ENCODE results near the gene YIF1A. TPM values are rescaled to one million over a fixed set of nuclear protein-coding genes. Genes with fewer than 3 reads are reported as not detected.

Gene YIF1A
- total and polyA plus RNA-seq, 5 donors from 2014 or later = 29.3 to 71.3 (median 48.6) TPM

DNA sequence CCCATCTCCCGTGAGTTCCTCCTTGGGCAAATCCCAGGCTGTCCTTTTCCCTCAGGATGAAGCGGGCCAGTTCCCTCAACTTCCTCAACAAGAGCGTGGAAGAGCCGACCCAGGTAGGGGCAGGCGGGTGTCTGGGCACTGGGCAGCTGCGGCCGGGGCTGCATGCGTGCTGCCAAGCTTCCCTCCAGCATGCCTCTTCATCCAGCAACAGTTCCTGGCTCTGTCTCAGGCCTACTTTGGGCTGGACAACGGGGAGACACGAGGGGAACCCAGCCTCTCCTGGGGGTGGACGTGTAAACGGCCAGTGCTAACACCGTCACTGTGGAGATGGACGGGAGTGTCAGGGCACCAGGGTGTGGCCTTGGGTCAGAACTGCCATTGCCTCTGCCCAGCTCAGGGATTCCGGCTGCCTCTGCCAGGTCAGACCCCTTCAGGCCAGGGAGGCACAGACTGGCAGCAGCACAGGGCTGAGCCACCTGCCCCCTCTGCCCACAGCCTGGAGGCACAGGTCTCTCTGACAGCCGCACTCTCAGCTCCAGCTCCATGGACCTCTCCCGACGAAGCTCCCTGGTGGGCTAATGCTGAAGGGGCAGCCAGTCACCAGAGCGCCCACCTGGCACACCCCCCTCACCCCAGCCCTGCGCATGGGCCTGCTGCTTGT is 22.4 kb downstream of the YIF1A start:
- Histone ChIP-seq H3K4me1 (ENCODE audit: control insufficient read depth, insufficient read depth, low read length, poor library complexity, severe bottlenecking) (peaks cover 34% of the 10 kb centered on the region), H3K27me3 (ENCODE audit: control insufficient read depth, insufficient read depth, low read length) (no peaks in the 10 kb centered on the region), H3K4me3 (ENCODE audit: low read depth, low read length) (no peak overlapping the region), H3K36me3 (ENCODE audit: control insufficient read depth, insufficient read depth, low read length) (peaks cover 21% of the 10 kb centered on the region), H3K9me3 (ENCODE audit: control insufficient read depth in 2 of 2, low read length in 2 of 2) (no peaks in the 10 kb centered on the region), H3K27ac (ENCODE audit: insufficient read depth, low read length, poor library complexity, severe bottlenecking) (no peak overlapping the region)
- Mint-ChIP-seq H3K27me3 (peaks cover 14% of the 10 kb centered on the region), H3K27ac (no peak overlapping the region), H3K4me3 (peak overlapping the region; percentile 74 to 99 (median 94)), H3K9me3 (no peaks in the 10 kb centered on the region), H3K36me3 (no peaks in the 10 kb centered on the region), H3K4me1 (peaks cover 0 to 37% (median 21%) of the 10 kb centered on the region in 4 donors)
- DNase-seq (no peak), ATAC-seq (ENCODE audit: low read depth in 2 of 2) (no peak)

DNA sequence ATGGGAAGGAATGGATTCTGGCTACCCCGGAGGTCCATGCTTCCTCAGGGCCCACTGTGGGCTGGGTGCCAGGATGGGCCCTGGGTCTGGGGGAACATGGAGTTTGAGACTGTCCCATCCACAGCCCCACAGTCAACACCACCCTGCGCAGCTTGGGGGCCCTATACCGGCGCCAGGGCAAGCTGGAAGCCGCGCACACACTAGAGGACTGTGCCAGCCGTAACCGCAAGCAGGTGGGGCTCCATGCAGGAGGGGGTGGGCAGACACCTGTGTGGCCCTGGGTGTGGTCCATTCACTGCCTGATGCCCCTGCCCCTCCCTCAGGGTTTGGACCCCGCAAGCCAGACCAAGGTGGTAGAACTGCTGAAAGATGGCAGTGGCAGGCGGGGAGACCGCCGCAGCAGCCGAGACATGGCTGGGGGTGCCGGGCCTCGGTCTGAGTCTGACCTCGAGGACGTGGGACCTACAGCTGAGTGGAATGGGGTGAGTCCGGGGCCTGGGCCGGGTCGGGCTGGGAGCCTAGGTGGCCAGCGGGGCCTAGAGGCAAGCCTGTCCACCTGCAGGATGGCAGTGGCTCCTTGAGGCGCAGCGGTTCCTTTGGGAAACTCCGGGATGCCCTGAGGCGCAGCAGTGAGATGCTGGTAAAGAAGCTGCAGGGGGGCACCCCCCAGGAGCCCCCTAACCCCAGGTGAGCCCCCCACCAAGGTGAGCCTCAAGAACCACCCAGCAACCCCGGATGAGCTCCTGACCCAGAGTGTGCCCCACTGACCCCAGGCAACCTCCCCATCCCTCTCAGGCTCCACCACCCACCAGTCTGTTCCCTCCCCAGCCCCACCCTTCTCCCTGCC is 23.2 kb downstream of the YIF1A start:
- no peak overlapping the region for H3K27ac ChIP-seq (ENCODE audit: insufficient read depth, low read length, poor library complexity, severe bottlenecking)
- no peak overlapping the region for H3K4me3 Mint-ChIP-seq
- no peaks in the 10 kb centered on the region for H3K27me3 ChIP-seq (ENCODE audit: control insufficient read depth, insufficient read depth, low read length)
- H3K36me3 ChIP-seq (ENCODE audit: control insufficient read depth, insufficient read depth, low read length) = peaks cover 19% of the 10 kb centered on the region
- H3K27me3 Mint-ChIP-seq = peaks cover 14% of the 10 kb centered on the region
- no peaks in the 10 kb centered on the region for H3K9me3 Mint-ChIP-seq
- no peaks in the 10 kb centered on the region for H3K9me3 ChIP-seq (ENCODE audit: control insufficient read depth in 2 of 2, low read length in 2 of 2)
- H3K4me1 ChIP-seq (ENCODE audit: control insufficient read depth, insufficient read depth, low read length, poor library complexity, severe bottlenecking) = peaks cover 31% of the 10 kb centered on the region
- H3K36me3 Mint-ChIP-seq = no peaks in the 10 kb centered on the region
- DNase-seq (no peak), ATAC-seq (ENCODE audit: low read depth in 2 of 2) (no peak)
- no peak overlapping the region for H3K27ac Mint-ChIP-seq
- peaks cover 0 to 33% (median 19%) of the 10 kb centered on the region in 4 donors for H3K4me1 Mint-ChIP-seq
- no peak overlapping the region for H3K4me3 ChIP-seq (ENCODE audit: low read depth, low read length)

DNA sequence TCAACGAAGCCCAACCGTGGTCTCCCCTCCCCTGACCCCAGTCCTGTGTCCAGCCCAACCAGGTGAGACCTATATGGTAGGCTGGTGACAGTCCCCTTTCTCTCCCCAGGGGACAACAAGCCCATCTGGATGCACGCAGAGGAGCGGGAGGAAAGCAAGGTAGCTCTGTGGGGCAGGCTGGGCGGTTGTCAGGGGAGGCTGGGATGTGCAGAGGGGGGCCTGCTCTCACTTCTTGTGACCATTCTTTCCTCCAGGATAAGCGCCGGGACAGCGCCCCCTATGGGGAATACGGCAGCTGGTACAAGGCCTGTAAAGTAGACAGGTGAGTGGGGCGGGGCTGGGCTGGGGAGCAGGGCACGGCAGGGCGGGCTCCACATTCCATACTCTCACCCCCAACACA is 24.0 kb downstream of the YIF1A start:
- Histone ChIP-seq H3K9me3 (ENCODE audit: control insufficient read depth in 2 of 2, low read length in 2 of 2) (no peaks in the 10 kb centered on the region), H3K27ac (ENCODE audit: insufficient read depth, low read length, poor library complexity, severe bottlenecking) (no peak overlapping the region), H3K27me3 (ENCODE audit: control insufficient read depth, insufficient read depth, low read length) (no peaks in the 10 kb centered on the region), H3K36me3 (ENCODE audit: control insufficient read depth, insufficient read depth, low read length) (peaks cover 25% of the 10 kb centered on the region), H3K4me1 (ENCODE audit: control insufficient read depth, insufficient read depth, low read length, poor library complexity, severe bottlenecking) (peaks cover 26% of the 10 kb centered on the region), H3K4me3 (ENCODE audit: low read depth, low read length) (no peak overlapping the region)
- Mint-ChIP-seq H3K4me3 (no peak overlapping the region), H3K36me3 (no peaks in the 10 kb centered on the region), H3K9me3 (no peaks in the 10 kb centered on the region), H3K27me3 (peaks cover 14% of the 10 kb centered on the region), H3K27ac (peak overlapping the region in 1 of 3 donors; percentile 54), H3K4me1 (peaks cover 0 to 25% (median 16%) of the 10 kb centered on the region in 4 donors)
- DNase-seq (peak in 1 of 3 donors; percentile 30), ATAC-seq (ENCODE audit: low read depth in 2 of 2) (no peak)

DNA sequence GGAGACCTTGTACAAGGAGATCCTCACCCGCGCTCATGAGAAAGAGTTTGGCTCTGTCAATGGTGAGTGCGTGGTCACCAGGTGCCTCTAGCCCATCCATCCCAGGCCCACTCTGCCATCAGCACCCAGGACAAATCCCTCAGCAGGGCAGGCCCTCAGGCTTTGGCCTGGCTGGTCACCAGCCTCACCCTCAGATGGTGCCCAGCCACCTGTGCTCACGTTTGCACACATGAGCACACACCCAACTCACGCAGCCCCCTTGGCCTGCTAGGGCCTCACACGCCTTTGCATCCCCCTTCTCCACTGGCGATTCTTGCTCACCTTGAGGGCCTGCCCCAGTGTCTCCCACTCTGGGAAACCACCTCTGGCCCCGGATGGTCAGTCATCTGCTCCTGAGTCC is 24.6 kb downstream of the YIF1A start:
- ATAC-seq (ENCODE audit: low read depth in 2 of 2) (no peak), DNase-seq (no peak)
- H3K36me3 ChIP-seq (ENCODE audit: control insufficient read depth, insufficient read depth, low read length) = peaks cover 27% of the 10 kb centered on the region
- peak overlapping the region in 1 of 4 donors; percentile 16 for H3K4me3 Mint-ChIP-seq
- no peaks in the 10 kb centered on the region for H3K9me3 ChIP-seq (ENCODE audit: control insufficient read depth in 2 of 2, low read length in 2 of 2)
- peaks cover 0 to 20% (median 15%) of the 10 kb centered on the region in 4 donors for H3K4me1 Mint-ChIP-seq
- H3K27me3 ChIP-seq (ENCODE audit: control insufficient read depth, insufficient read depth, low read length) = no peaks in the 10 kb centered on the region
- no peak overlapping the region for H3K4me3 ChIP-seq (ENCODE audit: low read depth, low read length)
- H3K27ac Mint-ChIP-seq = peak overlapping the region in 2 of 3 donors; percentile 26 to 54
- H3K4me1 ChIP-seq (ENCODE audit: control insufficient read depth, insufficient read depth, low read length, poor library complexity, severe bottlenecking) = peaks cover 20% of the 10 kb centered on the region
- no peaks in the 10 kb centered on the region for H3K9me3 Mint-ChIP-seq
- H3K36me3 Mint-ChIP-seq = peaks cover 4% of the 10 kb centered on the region
- H3K27ac ChIP-seq (ENCODE audit: insufficient read depth, low read length, poor library complexity, severe bottlenecking) = no peak overlapping the region
- peaks cover 13% of the 10 kb centered on the region for H3K27me3 Mint-ChIP-seq

DNA sequence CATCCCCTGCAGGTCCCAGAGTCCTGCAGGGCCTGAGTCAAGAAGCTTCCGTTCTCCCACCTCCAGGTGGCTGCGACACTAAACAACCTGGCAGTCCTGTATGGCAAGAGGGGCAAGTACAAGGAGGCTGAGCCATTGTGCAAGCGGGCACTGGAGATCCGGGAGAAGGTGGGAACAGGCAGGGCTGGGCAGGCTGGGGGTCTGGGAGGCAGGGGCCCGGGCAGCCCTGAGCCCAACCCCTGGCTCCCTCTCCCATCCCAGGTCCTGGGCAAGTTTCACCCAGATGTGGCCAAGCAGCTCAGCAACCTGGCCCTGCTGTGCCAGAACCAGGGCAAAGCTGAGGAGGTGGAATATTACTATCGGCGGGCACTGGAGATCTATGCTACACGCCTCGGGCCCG is 25.2 kb downstream of the YIF1A start:
- no peak overlapping the region for H3K27ac ChIP-seq (ENCODE audit: insufficient read depth, low read length, poor library complexity, severe bottlenecking)
- no peak overlapping the region for H3K4me3 ChIP-seq (ENCODE audit: low read depth, low read length)
- Mint-ChIP-seq H3K9me3 (no peaks in the 10 kb centered on the region), H3K36me3 (peaks cover 10% of the 10 kb centered on the region), H3K4me1 (peaks cover 0 to 22% (median 17%) of the 10 kb centered on the region in 4 donors), H3K27ac (no peak overlapping the region), H3K27me3 (peaks cover 12% of the 10 kb centered on the region), H3K4me3 (peak overlapping the region in 1 of 4 donors; percentile 63)
- no peak for DNase-seq
- ATAC-seq (ENCODE audit: low read depth in 2 of 2) = no peak
- H3K27me3 ChIP-seq (ENCODE audit: control insufficient read depth, insufficient read depth, low read length) = no peaks in the 10 kb centered on the region
- H3K4me1 ChIP-seq (ENCODE audit: control insufficient read depth, insufficient read depth, low read length, poor library complexity, severe bottlenecking) = peaks cover 17% of the 10 kb centered on the region
- H3K9me3 ChIP-seq (ENCODE audit: control insufficient read depth in 2 of 2, low read length in 2 of 2) = no peaks in the 10 kb centered on the region
- peaks cover 27% of the 10 kb centered on the region for H3K36me3 ChIP-seq (ENCODE audit: control insufficient read depth, insufficient read depth, low read length)

DNA sequence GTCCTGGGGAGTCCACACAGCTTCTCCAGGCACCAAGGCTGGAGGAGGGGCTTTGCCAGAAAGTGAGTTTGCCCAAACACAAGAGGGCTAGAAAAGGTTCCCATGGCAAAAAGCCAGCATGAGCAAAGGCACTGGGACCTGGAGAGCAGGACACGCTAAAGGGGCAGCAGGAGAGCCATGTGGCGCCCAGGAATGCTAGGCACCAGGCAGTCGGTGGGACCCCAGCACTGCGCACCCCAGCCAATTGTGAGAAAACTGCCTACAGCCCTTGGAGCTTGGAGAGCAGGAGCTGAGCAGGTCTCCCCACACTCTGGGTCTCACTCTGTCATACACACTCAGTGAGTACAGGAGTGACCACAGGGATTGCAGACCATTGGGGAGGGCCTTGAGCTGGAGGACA is 25.7 kb downstream of the YIF1A start:
- Histone ChIP-seq H3K4me1 (ENCODE audit: control insufficient read depth, insufficient read depth, low read length, poor library complexity, severe bottlenecking) (peaks cover 21% of the 10 kb centered on the region), H3K27me3 (ENCODE audit: control insufficient read depth, insufficient read depth, low read length) (no peaks in the 10 kb centered on the region), H3K27ac (ENCODE audit: insufficient read depth, low read length, poor library complexity, severe bottlenecking) (no peak overlapping the region), H3K36me3 (ENCODE audit: control insufficient read depth, insufficient read depth, low read length) (peaks cover 27% of the 10 kb centered on the region), H3K4me3 (ENCODE audit: low read depth, low read length) (no peak overlapping the region), H3K9me3 (ENCODE audit: control insufficient read depth in 2 of 2, low read length in 2 of 2) (no peaks in the 10 kb centered on the region)
- DNase-seq (no peak), ATAC-seq (ENCODE audit: low read depth in 2 of 2) (no peak)
- no peaks in the 10 kb centered on the region for H3K9me3 Mint-ChIP-seq
- peaks cover 7% of the 10 kb centered on the region for H3K27me3 Mint-ChIP-seq
- no peak overlapping the region for H3K27ac Mint-ChIP-seq
- H3K36me3 Mint-ChIP-seq = peaks cover 10% of the 10 kb centered on the region
- H3K4me1 Mint-ChIP-seq = peaks cover 0 to 25% (median 17%) of the 10 kb centered on the region in 4 donors
- H3K4me3 Mint-ChIP-seq = peak overlapping the region in 2 of 4 donors; percentile 63 to 74

DNA sequence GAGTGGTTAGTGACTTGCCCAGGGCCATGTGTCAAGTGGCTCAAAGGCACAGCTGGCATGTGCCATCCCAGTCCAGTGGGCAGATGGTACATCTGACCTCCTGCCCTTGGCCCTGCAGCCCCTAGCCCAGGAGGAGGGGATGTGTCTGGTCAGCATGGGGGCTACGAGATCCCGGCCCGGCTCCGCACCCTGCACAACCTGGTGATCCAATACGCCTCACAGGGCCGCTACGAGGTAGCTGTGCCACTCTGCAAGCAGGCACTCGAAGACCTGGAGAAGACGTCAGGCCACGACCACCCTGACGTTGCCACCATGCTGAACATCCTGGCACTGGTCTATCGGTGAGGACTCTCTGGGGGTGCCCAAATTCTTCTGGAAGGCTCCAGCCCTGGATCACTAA is 26.2 kb downstream of the YIF1A start:
- Mint-ChIP-seq H3K4me1 (peaks cover 0 to 20% (median 13%) of the 10 kb centered on the region in 4 donors), H3K9me3 (no peaks in the 10 kb centered on the region), H3K36me3 (peaks cover 10% of the 10 kb centered on the region), H3K27me3 (peaks cover 5% of the 10 kb centered on the region), H3K27ac (peak overlapping the region in 1 of 3 donors; percentile 14), H3K4me3 (peak overlapping the region in 2 of 4 donors; percentile 63 to 74)
- no peak for ATAC-seq (ENCODE audit: low read depth in 2 of 2)
- Histone ChIP-seq H3K4me1 (ENCODE audit: control insufficient read depth, insufficient read depth, low read length, poor library complexity, severe bottlenecking) (peaks cover 20% of the 10 kb centered on the region), H3K4me3 (ENCODE audit: low read depth, low read length) (no peak overlapping the region), H3K27ac (ENCODE audit: insufficient read depth, low read length, poor library complexity, severe bottlenecking) (no peak overlapping the region), H3K27me3 (ENCODE audit: control insufficient read depth, insufficient read depth, low read length) (no peaks in the 10 kb centered on the region), H3K9me3 (ENCODE audit: control insufficient read depth in 2 of 2, low read length in 2 of 2) (no peaks in the 10 kb centered on the region), H3K36me3 (ENCODE audit: control insufficient read depth, insufficient read depth, low read length) (peaks cover 27% of the 10 kb centered on the region)
- no peak for DNase-seq
